MCF 10A (cell line): Measurements from ENCODE around the gene LAD1. TPM values are rescaled to one million over a fixed set of nuclear protein-coding genes. Genes with fewer than 3 reads are reported as not detected.

Experiments
- BruUV-seq: library from RNA; stranded (reverse); fragments of 400-500 nt; replicated peaks from 2 replicates; lab custom pipeline; 2021; lab: Mats Ljungman, UMichigan
- CTCF ChIA-PET: fragments of 300-600 bp; sonication (Branson Sonifier 250); formaldehyde crosslinking; extraction: SDS; loops from one replicate; lab custom pipeline; 2021; ENCODE audit warnings: antibody characterized with exemption, inconsistent platforms; lab: Yijun Ruan, JAX
- POLR2A ChIA-PET: fragments of 300-600, 350-650 bp; sonication (Branson Sonifier 250); formaldehyde crosslinking; extraction: SDS; loops from one replicate; lab custom pipeline; 2020; ENCODE audit warnings: antibody characterized with exemption, inconsistent platforms; lab: Yijun Ruan, JAX
- DNase-seq: peaks from one replicate; pipeline ENCODE4 v3.0.0-alpha.2; 2018; ENCODE audit not compliant: unreplicated experiment
- H3K27ac Mint-ChIP-seq: one replicate; pipeline ENCODE4 v1.8.0; 2022; ENCODE audit warnings: mild to moderate bottlenecking, low read depth, mixed read lengths; ENCODE audit not compliant: unreplicated experiment
- H3K27me3 Mint-ChIP-seq: one replicate; pipeline ENCODE4 v1.8.0; 2022; ENCODE audit warnings: mixed read lengths; ENCODE audit not compliant: insufficient read depth, unreplicated experiment
- H3K36me3 Mint-ChIP-seq: one replicate; pipeline ENCODE4 v1.8.0; 2022; ENCODE audit warnings: mild to moderate bottlenecking, moderate library complexity, mixed read lengths; ENCODE audit not compliant: insufficient read depth, unreplicated experiment
- H3K4me1 Mint-ChIP-seq: one replicate; pipeline ENCODE4 v1.8.0; 2022; ENCODE audit warnings: mixed read lengths; ENCODE audit not compliant: insufficient read depth, unreplicated experiment
- H3K4me3 Mint-ChIP-seq: one replicate; pipeline ENCODE4 v1.8.0; 2022; ENCODE audit warnings: mild to moderate bottlenecking, moderate library complexity, mixed read lengths; ENCODE audit not compliant: unreplicated experiment
- H3K9me3 Mint-ChIP-seq: one replicate; pipeline ENCODE4 v1.8.0; 2022; ENCODE audit warnings: mixed read lengths; ENCODE audit not compliant: unreplicated experiment
- CTCF ChIP-seq: fragments of 200-600 bp; IDR thresholded peaks from one replicate; pipeline ENCODE4 v1.8.0; 2022; ENCODE audit warnings: antibody characterized with exemption, mild to moderate bottlenecking; ENCODE audit not compliant: unreplicated experiment
- intact Hi-C: fragments of 100-400 bp; cut with micrococcal nuclease; formaldehyde crosslinking; loops from 2 replicates; pipeline ENCODE4 v1.14.1; 2022
- total RNA-seq: library from RNA; stranded (reverse); gene quantifications from 2 replicates; pipeline ENCODE4 v1.2.3, GENCODE V29; 2022

LAD1 gene
- total RNA-seq, 1 experiment from 2014 or later, result 40.9 TPM

GRCh38 chr1:201419746-201420607 is 20.9 kb upstream of the LAD1 start:
- CTCF ChIA-PET, result interaction anchor here (0.6 to 6.6 kb wide), 7 partner anchors 12 to 273 kb away, joined by 3 to 73 read pairs (median 3); no protein-coding TSS in a partner anchor
- POLR2A ChIA-PET, result interaction anchor here (0.6 to 1.2 kb wide), 2 partner anchors 9 to 44 kb away, joined by 3 read pairs; no protein-coding TSS in a partner anchor
- Mint-ChIP-seq H3K36me3 (no peaks in the 10 kb centered on the region), H3K27ac (no peak overlapping the region), H3K4me1 (no peaks in the 10 kb centered on the region), H3K27me3 (peaks cover 37% of the 10 kb centered on the region), H3K9me3 (no peaks in the 10 kb centered on the region), H3K4me3 (no peak overlapping the region)
- no TSS peak for BruUV-seq
- no peak for DNase-seq
- intact Hi-C loops, result no loop called here
- no peak for TF ChIP-seq CTCF

- CTCF ChIA-PET, result interaction anchor here (0.6 to 6.6 kb wide), 6 partner anchors 11 to 273 kb away, joined by 3 to 73 read pairs (median 3); no protein-coding TSS in a partner anchor
- Mint-ChIP-seq H3K36me3 (no peaks in the 10 kb centered on the region), H3K9me3 (no peaks in the 10 kb centered on the region), H3K4me3 (no peak overlapping the region), H3K27ac (no peak overlapping the region), H3K4me1 (no peaks in the 10 kb centered on the region), H3K27me3 (peaks cover 37% of the 10 kb centered on the region)
- intact Hi-C loops, result no loop called here
- BruUV-seq, result no TSS peak
- no peak for TF ChIP-seq CTCF
- DNase-seq, result no peak
- POLR2A ChIA-PET, result interaction anchor here (0.6 to 1.2 kb wide), 2 partner anchors 8 to 45 kb away, joined by 3 read pairs; no protein-coding TSS in a partner anchor
Observed at GRCh38 chr1:201419256-201419655, 20.1 kb upstream of the LAD1 start.

GRCh38 chr1:201418461-201418860 is 19.3 kb upstream of the LAD1 start:
- BruUV-seq, result no TSS peak
- Mint-ChIP-seq H3K4me1 (no peaks in the 10 kb centered on the region), H3K27me3 (peaks cover 37% of the 10 kb centered on the region), H3K9me3 (no peaks in the 10 kb centered on the region), H3K4me3 (no peak overlapping the region), H3K36me3 (no peaks in the 10 kb centered on the region), H3K27ac (no peak overlapping the region)
- intact Hi-C loops, result no loop called here
- CTCF ChIA-PET, result interaction anchor here (0.6 to 6.6 kb wide), 7 partner anchors 10 to 835 kb away, joined by 3 to 73 read pairs (median 4); no protein-coding TSS in a partner anchor
- POLR2A ChIA-PET, result interaction anchor here (1.6 kb wide), 1 partner anchor 9 kb away, joined by 4 read pairs; no protein-coding TSS in a partner anchor
- DNase-seq, result no peak
- no peak for TF ChIP-seq CTCF

GRCh38 chr1:201414051-201414738 is 15.1 kb upstream of the LAD1 start:
- no peak for DNase-seq
- H3K27me3 Mint-ChIP-seq, result peaks cover 39% of the 10 kb centered on the region
- no TSS peak for BruUV-seq
- H3K4me1 Mint-ChIP-seq, result no peaks in the 10 kb centered on the region
- ChIA-PET CTCF (interaction anchor here (0.8 to 16.7 kb wide), 5 partner anchors 25 to 191 kb away, joined by 3 to 539 read pairs (median 4); no protein-coding TSS in a partner anchor), POLR2A (no interaction called here)
- no peak overlapping the region for H3K4me3 Mint-ChIP-seq
- no peak for TF ChIP-seq CTCF
- no peak overlapping the region for H3K27ac Mint-ChIP-seq
- intact Hi-C loops, result no loop called here
- H3K9me3 Mint-ChIP-seq, result no peaks in the 10 kb centered on the region
- H3K36me3 Mint-ChIP-seq, result no peaks in the 10 kb centered on the region
